CD4-positive, CD25-positive, alpha-beta regulatory T cell (primary cell): ENCODE measurements around the gene LMBRD1. TPM values are rescaled to one million over a fixed set of nuclear protein-coding genes. Genes with fewer than 3 reads are reported as not detected.

Experiments
- ATAC-seq, 2 donors: fragments of 150-1000 bp; cut with Tn5 transposase; one replicate each; pipeline ENCODE4 v1.10.0; 2021; ENCODE audit warnings: low read depth in 2 of 2, moderate number of reproducible peaks in 2 of 2, moderate library complexity in 1 of 2
- DNase-seq, 3 donors: peaks; one replicate each; pipeline versions ENCODE4 v3.0.0 to v3.0.0-alpha.2; 2012 to 2022; ENCODE audit warnings: mixed read lengths in 1 of 3
- H3K27ac ChIP-seq: one replicate; pipeline ENCODE4 v1.7.0; 2013; ENCODE audit warnings: mild to moderate bottlenecking, low read length; ENCODE audit not compliant: insufficient read depth, poor library complexity, severe bottlenecking
- H3K27me3 ChIP-seq: one replicate; pipeline ENCODE4 v1.7.0; 2013; ENCODE audit warnings: low read length; ENCODE audit not compliant: control insufficient read depth, insufficient read depth
- H3K36me3 ChIP-seq: one replicate; pipeline ENCODE4 v1.7.0; 2013; ENCODE audit warnings: mild to moderate bottlenecking, low read length, moderate library complexity; ENCODE audit not compliant: control insufficient read depth, insufficient read depth
- H3K4me1 ChIP-seq: 2 replicates; pipeline ENCODE4 v1.7.0; 2013; ENCODE audit warnings: mild to moderate bottlenecking, low read length; ENCODE audit not compliant: insufficient read depth, control insufficient read depth, poor library complexity, severe bottlenecking
- H3K4me3 ChIP-seq: one replicate; pipeline ENCODE4 v1.7.0; 2013; ENCODE audit warnings: low read depth, mild to moderate bottlenecking, low read length, moderate library complexity
- H3K9me3 ChIP-seq, 2 experiments: 1 replicate in 1 of 2; 2 replicates in 1 of 2; pipeline ENCODE4 v1.7.0; 2013; ENCODE audit warnings: low read length in 2 of 2, mild to moderate bottlenecking in 1 of 2, moderate library complexity in 1 of 2; ENCODE audit not compliant: control insufficient read depth in 2 of 2
- H3K27ac Mint-ChIP-seq, 3 donors: one replicate each; pipeline ENCODE4 v1.8.0; 2020 to 2022; ENCODE audit warnings: mild to moderate bottlenecking in 3 of 3, mixed read lengths in 3 of 3, moderate library complexity in 2 of 3
- H3K27me3 Mint-ChIP-seq: one replicate; pipeline ENCODE4 v1.8.0; 2022; ENCODE audit warnings: mild to moderate bottlenecking, mixed read lengths
- H3K36me3 Mint-ChIP-seq: one replicate; pipeline ENCODE4 v1.8.0; 2020; ENCODE audit warnings: mixed read lengths
- H3K4me1 Mint-ChIP-seq, 4 donors: one replicate each; pipeline ENCODE4 v1.8.0; 2020 to 2022; ENCODE audit warnings: mixed read lengths in 4 of 4, mild to moderate bottlenecking in 1 of 4
- H3K4me3 Mint-ChIP-seq, 4 donors: one replicate each; pipeline ENCODE4 v1.8.0; 2020 to 2022; ENCODE audit warnings: mild to moderate bottlenecking in 4 of 4, mixed read lengths in 4 of 4, moderate library complexity in 3 of 4
- H3K9me3 Mint-ChIP-seq, 7 donors: one replicate each; pipeline ENCODE4 v1.8.0; 2020 to 2022; ENCODE audit warnings: mixed read lengths in 7 of 7, mild to moderate bottlenecking in 3 of 7, moderate library complexity in 2 of 7
- polyA plus RNA-seq, 4 donors: library from polyadenylated mRNA; unstranded; fragments of 300-500 nt; fragmentation: Illumina TruSeq; gene quantifications; one replicate each; pipeline ENCODE4 v1.2.3, GENCODE V29; 2021
- total RNA-seq: library from RNA; stranded (reverse); gene quantifications from one replicate; pipeline ENCODE4 v1.2.3, GENCODE V29; 2022

The LMBRD1 gene
- total and polyA plus RNA-seq, 5 donors from 2014 or later, result 40.8 to 67.2 (median 58.6) TPM

GRCh38 chr6:69630767-69631166, 166.0 kb downstream of the LMBRD1 start:
- H3K36me3 ChIP-seq, result no peaks in the 10 kb centered on the region
- Mint-ChIP-seq H3K9me3 (peaks cover 0 to 2% (median 0%) of the 10 kb centered on the region in 7 donors), H3K4me3 (no peak overlapping the region)

GRCh38 chr6:69627625-69628024, 169.2 kb downstream of the LMBRD1 start:
- H3K4me3 Mint-ChIP-seq, result no peak overlapping the region
- no peak overlapping the region for H3K4me3 ChIP-seq
- ATAC-seq (no peak), DNase-seq (no peak)
- no peaks in the 10 kb centered on the region for H3K36me3 ChIP-seq
- no peaks in the 10 kb centered on the region for H3K4me1 Mint-ChIP-seq
- peaks cover 0 to 3% (median 0%) of the 10 kb centered on the region in 7 donors for H3K9me3 Mint-ChIP-seq
- no peaks in the 10 kb centered on the region for H3K9me3 ChIP-seq
- H3K36me3 Mint-ChIP-seq, result no peaks in the 10 kb centered on the region
- no peaks in the 10 kb centered on the region for H3K27me3 Mint-ChIP-seq
- no peak overlapping the region for H3K27ac ChIP-seq
- H3K4me1 ChIP-seq, result no peaks in the 10 kb centered on the region
- no peaks in the 10 kb centered on the region for H3K27me3 ChIP-seq
- no peak overlapping the region for H3K27ac Mint-ChIP-seq

More at GRCh38 chr6:69630767-69631166, 166.0 kb downstream of the LMBRD1 start:
- Mint-ChIP-seq H3K36me3 (no peaks in the 10 kb centered on the region), H3K4me1 (no peaks in the 10 kb centered on the region), H3K27ac (no peak overlapping the region), H3K27me3 (no peaks in the 10 kb centered on the region)
- Histone ChIP-seq H3K4me1 (no peaks in the 10 kb centered on the region), H3K4me3 (no peak overlapping the region), H3K27me3 (peaks cover 2% of the 10 kb centered on the region), H3K9me3 (no peaks in the 10 kb centered on the region), H3K27ac (no peak overlapping the region)
- DNase-seq (no peak), ATAC-seq (no peak)

GRCh38 chr6:69624944-69625343, 171.9 kb downstream of the LMBRD1 start:
- no peak overlapping the region for H3K4me3 Mint-ChIP-seq
- no peaks in the 10 kb centered on the region for H3K4me1 ChIP-seq
- H3K36me3 ChIP-seq, result no peaks in the 10 kb centered on the region
- H3K27me3 ChIP-seq, result no peaks in the 10 kb centered on the region
- H3K4me1 Mint-ChIP-seq, result no peaks in the 10 kb centered on the region
- no peak overlapping the region for H3K27ac ChIP-seq
- peaks cover 4% of the 10 kb centered on the region for H3K27me3 Mint-ChIP-seq
- no peak overlapping the region for H3K4me3 ChIP-seq
- ATAC-seq (no peak), DNase-seq (no peak)
- H3K27ac Mint-ChIP-seq, result no peak overlapping the region
- H3K9me3 Mint-ChIP-seq, result peaks cover 0 to 3% (median 0%) of the 10 kb centered on the region in 7 donors
- no peaks in the 10 kb centered on the region for H3K9me3 ChIP-seq
- no peaks in the 10 kb centered on the region for H3K36me3 Mint-ChIP-seq

Other genes with a start within 250 kb of the LMBRD1 start
- gene COL19A1, start 69.5 kb upstream of the LMBRD1 start, total RNA-seq, result 0.17 TPM
- not detected for gene COL19A1, start 69.5 kb upstream of the LMBRD1 start, polyA plus RNA-seq